IPS-18c (cell line): ENCODE results near the gene BARHL2.

ENCODE experiments used
- H3K4me3 ChIP-seq: 2 replicates; pipeline ENCODE4 v1.7.0; 2013; ENCODE audit warnings: low read depth, mild to moderate bottlenecking, low read length, moderate library complexity; ENCODE audit not compliant: insufficient read depth
- H3K9me3 ChIP-seq: one replicate; pipeline ENCODE4 v1.6.1; 2013; ENCODE audit warnings: mild to moderate bottlenecking, low read length, moderate library complexity; ENCODE audit not compliant: control insufficient read depth, insufficient read depth

The BARHL2 gene

DNA sequence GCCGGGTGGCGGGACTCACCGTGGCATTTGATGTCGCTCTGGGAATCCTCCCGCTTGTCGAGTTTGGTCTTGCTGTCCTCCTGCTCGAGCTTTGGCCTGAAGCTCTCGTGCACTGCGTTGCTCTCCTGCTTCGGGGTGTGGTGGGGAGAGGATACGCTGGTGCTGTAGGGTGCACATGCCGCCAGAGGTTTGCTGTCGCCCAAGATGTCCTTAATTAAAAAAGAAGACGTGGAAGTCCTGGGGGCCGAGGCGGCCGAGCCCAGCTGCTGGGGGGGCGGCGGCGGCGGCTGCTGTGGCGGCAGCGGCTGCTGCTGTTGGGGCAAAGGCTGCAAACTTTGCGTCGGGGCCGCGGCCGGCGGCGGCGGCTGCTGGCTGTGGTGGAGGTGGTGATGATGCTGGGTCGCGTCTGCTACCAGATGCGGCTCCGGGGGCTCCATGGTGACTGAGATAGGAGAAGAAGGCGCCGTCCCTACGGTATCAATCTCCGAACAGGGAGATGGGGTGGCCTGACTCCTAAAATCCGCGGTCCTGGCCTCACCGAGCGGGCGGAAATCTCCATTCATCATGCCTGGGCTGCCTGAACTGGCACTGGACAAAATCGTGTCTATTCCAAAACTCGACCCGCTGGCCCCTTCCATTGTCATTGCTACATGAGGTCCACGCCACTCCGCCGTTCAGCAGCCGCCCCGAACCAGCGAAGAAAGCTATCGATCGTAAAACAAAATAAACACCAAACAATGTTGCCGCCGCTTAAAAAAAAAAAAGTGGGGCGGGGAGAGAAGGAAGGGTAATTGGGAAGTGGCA is at the start of gene BARHL2:
Gene BARHL2 (minus strand): TSS at position 751 of the 804 bp plus-strand sequence. CDS start 107 bp downstream, at position 644.
- peak within 1 kb of the TSS; percentile 45; the same call in 1 of the 2 replicates for H3K4me3 ChIP-seq
- no peaks in the 10 kb centered on the region for H3K9me3 ChIP-seq

DNA sequence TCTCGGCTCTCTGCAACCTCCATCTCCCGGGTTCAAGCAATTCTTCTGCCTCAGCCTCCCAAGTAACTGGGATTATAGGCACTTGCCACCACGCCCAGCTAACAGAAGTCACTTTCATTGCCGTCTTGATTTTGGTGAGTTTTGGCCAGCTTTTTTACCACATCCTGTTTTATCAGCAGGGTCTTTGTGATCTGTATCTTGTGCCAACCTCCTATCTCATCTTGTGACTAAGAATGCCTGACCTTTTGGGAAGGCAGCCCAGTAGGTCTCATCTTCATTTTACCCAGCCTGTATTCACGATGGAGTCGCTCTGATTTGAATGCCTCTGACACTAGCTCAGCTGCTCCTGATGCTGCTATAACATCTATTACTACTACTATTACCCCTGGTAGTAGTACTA is 46.8 kb upstream of the BARHL2 start:
- Histone ChIP-seq H3K9me3 (peaks cover 3% of the 10 kb centered on the region), H3K4me3 (no peak overlapping the region)

DNA sequence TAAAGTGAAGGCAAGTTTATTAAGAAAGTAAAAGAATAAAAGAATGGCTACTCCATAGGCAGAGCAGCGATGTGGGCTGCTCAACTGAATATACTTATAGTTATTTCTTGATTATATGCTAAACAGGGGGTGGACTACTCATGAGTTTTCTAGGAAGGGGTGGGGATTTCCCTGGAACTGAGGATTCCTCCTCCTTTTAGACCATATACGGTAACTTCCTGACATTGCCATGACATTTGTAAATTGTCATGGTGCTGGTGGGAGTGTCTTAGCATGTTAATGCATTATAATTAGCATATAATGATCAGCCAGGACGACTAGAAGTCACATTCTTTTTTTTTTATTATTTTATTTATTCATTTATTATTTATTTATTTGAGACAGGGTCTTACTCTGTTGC is 46.4 kb upstream of the BARHL2 start:
- no peak overlapping the region for H3K4me3 ChIP-seq
- H3K9me3 ChIP-seq: peaks cover 3% of the 10 kb centered on the region

- Histone ChIP-seq H3K9me3 (peaks cover 3% of the 10 kb centered on the region), H3K4me3 (no peak overlapping the region)
These were observed 44.9 kb upstream of the BARHL2 start for GRCh38 chr1:90761781-90762589.

DNA sequence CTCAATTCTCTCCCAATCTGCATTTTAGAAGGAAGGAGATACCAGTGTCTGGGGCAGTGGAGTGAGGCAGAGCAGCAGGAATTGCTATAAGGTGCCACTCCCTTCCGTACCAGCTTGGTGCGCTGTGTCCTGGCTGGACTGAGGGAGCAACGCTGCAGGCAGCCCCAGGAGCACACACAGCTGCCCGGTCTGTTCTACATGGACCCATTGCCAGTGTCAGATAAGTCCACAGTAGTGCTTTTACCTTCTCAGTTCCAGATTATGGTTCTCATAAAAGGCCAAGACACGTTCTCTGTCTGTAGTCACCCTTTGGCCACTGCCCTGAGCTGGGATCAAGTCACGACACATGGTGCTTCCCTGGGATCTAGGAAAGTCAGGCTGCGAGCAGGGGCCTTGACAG is 44.1 kb upstream of the BARHL2 start:
- no peak overlapping the region for H3K4me3 ChIP-seq
- H3K9me3 ChIP-seq: peaks cover 3% of the 10 kb centered on the region

GRCh38 chr1:90753556-90753955 is 36.5 kb upstream of the BARHL2 start:
- H3K9me3 ChIP-seq: no peaks in the 10 kb centered on the region
- no peak overlapping the region for H3K4me3 ChIP-seq

GRCh38 chr1:90748668-90749067 is 31.6 kb upstream of the BARHL2 start:
- Histone ChIP-seq H3K4me3 (no peak overlapping the region), H3K9me3 (no peaks in the 10 kb centered on the region)

DNA sequence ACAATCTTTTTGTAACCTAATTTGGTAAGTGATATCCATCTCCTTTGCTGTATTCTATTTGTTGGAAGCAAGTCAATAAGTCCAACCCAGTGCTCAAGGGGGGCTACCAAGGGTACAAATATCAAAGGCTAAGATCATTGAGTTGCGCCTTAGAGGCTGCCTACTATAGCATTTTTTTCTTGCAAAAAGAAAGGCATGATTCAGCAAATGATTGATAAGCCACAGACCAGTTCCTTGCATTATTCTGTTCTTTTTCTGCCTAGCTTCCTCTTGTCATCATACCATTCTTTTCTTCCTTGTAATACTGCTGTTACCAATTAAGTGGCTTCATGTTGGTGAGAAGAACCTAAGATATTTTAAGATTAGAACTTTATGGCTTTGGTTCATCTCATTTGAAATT is 29.8 kb upstream of the BARHL2 start:
- Histone ChIP-seq H3K9me3 (no peaks in the 10 kb centered on the region), H3K4me3 (no peak overlapping the region)

GRCh38 chr1:90745972-90746371 is 28.9 kb upstream of the BARHL2 start:
- no peak overlapping the region for H3K4me3 ChIP-seq
- no peaks in the 10 kb centered on the region for H3K9me3 ChIP-seq

DNA sequence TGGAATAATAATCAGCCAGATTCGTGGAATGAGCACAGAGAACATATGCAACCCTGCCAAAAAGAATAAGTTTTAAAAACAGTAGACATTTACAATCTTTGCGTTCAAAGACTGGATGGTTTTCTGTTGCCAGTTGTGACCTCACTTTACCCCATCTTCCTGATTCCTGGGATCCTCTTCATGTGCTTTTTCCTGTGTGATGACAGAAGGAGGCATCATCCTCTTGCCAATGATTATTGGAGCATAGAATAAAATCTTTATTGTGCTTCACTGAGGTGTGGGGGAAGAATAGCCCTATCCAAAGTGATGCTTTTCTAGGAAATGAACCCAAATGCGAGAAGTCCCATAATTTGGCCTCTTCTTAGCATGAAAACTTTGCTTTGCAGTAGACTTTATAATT is 15.0 kb upstream of the BARHL2 start:
- Histone ChIP-seq H3K4me3 (no peak overlapping the region), H3K9me3 (no peaks in the 10 kb centered on the region)

GRCh38 chr1:90731382-90732050 is 14.4 kb upstream of the BARHL2 start:
- H3K4me3 ChIP-seq: no peak overlapping the region

DNA sequence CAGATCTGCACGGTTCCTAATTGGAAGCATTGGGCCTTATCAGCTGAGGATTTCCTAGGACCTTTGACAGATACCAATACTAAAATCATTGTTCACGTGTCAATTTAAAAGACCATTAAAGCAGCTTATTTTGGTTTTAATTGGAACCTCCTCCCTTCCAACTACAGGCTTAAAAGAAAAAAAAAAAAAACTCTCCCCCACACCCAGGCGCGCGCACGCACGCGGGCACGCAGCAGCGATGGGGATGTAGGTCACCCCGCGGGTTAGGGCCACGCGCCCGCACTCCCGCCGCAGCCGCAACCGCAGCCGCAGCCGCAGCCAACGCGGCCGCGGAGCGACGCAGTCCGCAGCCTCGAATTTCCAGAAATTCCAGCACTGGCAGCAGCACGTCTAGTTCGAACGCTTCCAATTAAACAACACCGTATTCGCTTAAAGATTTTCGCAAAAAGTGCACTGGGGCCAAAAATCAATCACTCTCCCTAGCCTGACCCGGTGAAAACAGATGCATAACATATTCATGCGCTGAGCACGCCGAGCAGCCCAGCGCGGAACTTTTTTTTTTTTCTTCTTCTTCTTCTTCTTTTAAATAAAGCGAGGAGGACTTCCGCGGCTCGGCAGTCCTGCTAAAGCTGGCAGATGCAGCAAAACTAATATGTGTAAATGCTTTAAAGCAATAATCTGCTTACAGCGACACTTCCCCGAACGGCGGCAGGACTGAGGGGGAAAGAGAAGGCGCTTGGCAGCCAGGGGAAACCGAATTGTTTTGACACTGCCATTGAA is 13.3 kb upstream of the BARHL2 start:
- H3K4me3 ChIP-seq: peak overlapping the region; percentile 50; the same call in 1 of the 2 replicates

More at GRCh38 chr1:90731382-90732050, 14.4 kb upstream of the BARHL2 start:
- no peaks in the 10 kb centered on the region for H3K9me3 ChIP-seq

DNA sequence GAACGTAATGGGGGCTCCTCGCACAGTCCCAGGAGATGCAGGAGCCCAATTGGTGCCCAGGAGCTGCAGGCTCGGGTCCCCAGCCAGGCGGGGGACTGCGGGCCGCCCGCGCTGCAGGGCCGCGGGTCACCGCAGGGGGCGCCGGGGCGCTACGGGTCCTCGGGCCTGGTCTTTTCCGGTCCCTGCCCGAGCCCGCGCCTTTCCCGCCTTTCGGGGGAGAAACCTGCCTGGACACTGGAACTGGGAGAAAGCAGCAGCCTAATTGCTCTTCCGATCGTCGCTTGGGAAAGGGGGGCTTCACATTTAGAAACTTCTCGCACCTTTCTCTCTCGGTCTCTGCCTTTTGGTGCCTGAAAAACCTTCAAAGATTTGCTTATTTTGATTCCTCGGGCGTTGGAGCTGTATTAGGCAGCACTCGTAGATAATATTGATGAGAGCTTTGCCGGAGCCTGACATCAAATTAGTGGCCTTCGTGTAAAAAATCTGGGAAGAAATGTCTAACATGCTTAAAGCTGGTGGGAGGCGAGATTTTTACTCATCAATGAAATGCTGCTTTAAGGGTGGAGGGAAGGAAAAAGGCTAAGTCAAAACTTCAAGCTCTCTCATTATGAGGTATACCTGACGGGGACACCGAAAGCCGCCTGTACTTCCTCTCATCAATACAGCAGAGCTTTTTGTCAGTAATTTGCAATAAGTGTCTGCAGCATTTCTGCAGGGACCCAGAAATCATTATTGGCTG is 12.6 kb upstream of the BARHL2 start:
- Histone ChIP-seq H3K9me3 (no peaks in the 10 kb centered on the region), H3K4me3 (peak overlapping the region; percentile 45)

More for the DNA sequence above, 13.3 kb upstream of the BARHL2 start:
- no peaks in the 10 kb centered on the region for H3K9me3 ChIP-seq

- no peaks in the 10 kb centered on the region for H3K9me3 ChIP-seq
- H3K4me3 ChIP-seq: peak overlapping the region; percentile 25; the same call in 1 of the 2 replicates
These were observed 11.6 kb upstream of the BARHL2 start for GRCh38 chr1:90728502-90729287.

GRCh38 chr1:90727917-90728501 is 10.9 kb upstream of the BARHL2 start:
- no peak overlapping the region for H3K4me3 ChIP-seq

More at GRCh38 chr1:90727917-90728501, 10.9 kb upstream of the BARHL2 start:
- H3K9me3 ChIP-seq: no peaks in the 10 kb centered on the region
